Measurements from ENCODE around the gene NIF3L1.

Gene NIF3L1

DNA sequence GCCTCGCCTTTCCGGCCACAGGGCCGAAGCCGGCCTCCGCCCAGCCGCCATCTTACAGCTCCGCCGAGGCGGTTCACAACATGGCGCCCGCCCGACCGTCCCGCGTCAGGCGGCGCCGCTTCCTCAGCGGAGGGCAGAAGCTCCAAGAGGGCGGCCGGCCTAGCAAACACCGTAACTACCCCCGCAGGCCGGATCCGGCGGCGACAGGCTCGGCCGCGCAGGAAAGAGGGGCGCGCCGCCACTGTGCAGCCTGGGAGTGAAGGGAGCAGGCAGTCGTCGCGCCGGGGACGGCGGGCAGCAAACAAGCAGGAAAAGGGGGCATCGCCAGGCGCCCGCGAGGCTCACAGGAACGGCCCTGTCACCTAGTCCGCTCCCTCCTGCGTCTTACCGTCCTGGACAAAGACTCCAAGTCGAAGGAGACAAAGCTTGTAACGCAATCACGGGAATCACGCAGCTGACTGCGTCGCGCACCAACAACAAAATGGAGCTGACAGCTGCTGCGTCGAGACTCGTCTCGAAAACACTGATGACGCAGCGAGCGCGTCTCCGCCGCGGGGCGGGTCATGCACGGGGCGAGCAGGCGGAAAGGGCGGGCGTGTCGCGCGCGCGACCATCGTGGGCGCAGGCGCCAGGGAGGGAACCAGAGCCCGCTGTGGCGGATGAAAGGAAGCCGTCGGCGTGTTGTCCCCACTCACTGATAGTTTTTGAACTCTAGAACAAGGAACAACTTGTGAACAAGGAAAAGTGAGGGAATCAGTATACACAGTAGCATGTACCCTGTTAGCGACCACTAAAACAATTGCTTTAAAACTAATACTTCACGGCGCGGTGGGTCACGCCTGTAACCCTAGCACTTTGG is 24.8 kb upstream of the NIF3L1 start, which contains the start of gene CLK1:
Gene CLK1, minus strand, starts transcription at position 483 of the 859 bp plus-strand sequence. CDS start 2,796 bp downstream, outside the sequence.
- peaks cover 11% of the 10 kb centered on the region for H3F3A ChIP-seq (ENCODE audit: insufficient read depth, low read length)
- TF ChIP-seq, protein P1, sequence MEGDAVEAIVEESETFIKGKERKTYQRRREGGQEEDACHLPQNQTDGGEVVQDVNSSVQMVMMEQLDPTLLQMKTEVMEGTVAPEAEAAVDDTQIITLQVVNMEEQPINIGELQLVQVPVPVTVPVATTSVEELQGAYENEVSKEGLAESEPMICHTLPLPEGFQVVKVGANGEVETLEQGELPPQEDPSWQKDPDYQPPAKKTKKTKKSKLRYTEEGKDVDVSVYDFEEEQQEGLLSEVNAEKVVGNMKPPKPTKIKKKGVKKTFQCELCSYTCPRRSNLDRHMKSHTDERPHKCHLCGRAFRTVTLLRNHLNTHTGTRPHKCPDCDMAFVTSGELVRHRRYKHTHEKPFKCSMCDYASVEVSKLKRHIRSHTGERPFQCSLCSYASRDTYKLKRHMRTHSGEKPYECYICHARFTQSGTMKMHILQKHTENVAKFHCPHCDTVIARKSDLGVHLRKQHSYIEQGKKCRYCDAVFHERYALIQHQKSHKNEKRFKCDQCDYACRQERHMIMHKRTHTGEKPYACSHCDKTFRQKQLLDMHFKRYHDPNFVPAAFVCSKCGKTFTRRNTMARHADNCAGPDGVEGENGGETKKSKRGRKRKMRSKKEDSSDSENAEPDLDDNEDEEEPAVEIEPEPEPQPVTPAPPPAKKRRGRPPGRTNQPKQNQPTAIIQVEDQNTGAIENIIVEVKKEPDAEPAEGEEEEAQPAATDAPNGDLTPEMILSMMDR (IDR thresholded peaks at IDR 0.05; ENCODE audit: low read length), result no peak
- no peak for TF ChIP-seq EZH2 (optimal IDR thresholded peaks at IDR 0.05; ENCODE audit: low read depth, low read length)
- TF ChIP-seq EZH2phosphoT487 (IDR thresholded peaks at IDR 0.05; ENCODE audit: low read length), result no peak
- H3K9ac ChIP-seq (ENCODE audit: low read length), result peak within 1 kb of the TSS; percentile 99
- no peaks in the 10 kb centered on the region for H3K9me3 ChIP-seq (replicated peaks; ENCODE audit: insufficient read depth, low read length)
- peak within 1 kb of the TSS; percentile 97 for H3K27ac ChIP-seq (ENCODE audit: low read length)
- no peaks in the 10 kb centered on the region for H3K9me2 ChIP-seq (replicated peaks; ENCODE audit: insufficient read depth, low read length)
- no peaks in the 10 kb centered on the region for H3K27me3 ChIP-seq (replicated peaks; ENCODE audit: insufficient read depth, low read length)
- peak; percentile 97 for DNase-seq
- H4K20me1 ChIP-seq (ENCODE audit: insufficient read depth, low read length), result peaks cover 37% of the 10 kb centered on the region
- peak within 1 kb of the TSS; percentile 91 for H3K4me2 ChIP-seq (ENCODE audit: low read depth, low read length)
- peaks cover 16% of the 10 kb centered on the region for H3K4me1 ChIP-seq (ENCODE audit: low read length)
- peak within 1 kb of the TSS; percentile 88 for H2AFZ ChIP-seq (ENCODE audit: low read length)
- H3K4me3 ChIP-seq (ENCODE audit: low read length), result peak within 1 kb of the TSS; percentile 87
- H3K79me2 ChIP-seq (ENCODE audit: low read length), result peaks cover 52% of the 10 kb centered on the region
- H3K36me3 ChIP-seq (replicated peaks; ENCODE audit: insufficient read depth, low read length), result peaks cover 23% of the 10 kb centered on the region; the same call in 1 of the 2 replicates

DNA sequence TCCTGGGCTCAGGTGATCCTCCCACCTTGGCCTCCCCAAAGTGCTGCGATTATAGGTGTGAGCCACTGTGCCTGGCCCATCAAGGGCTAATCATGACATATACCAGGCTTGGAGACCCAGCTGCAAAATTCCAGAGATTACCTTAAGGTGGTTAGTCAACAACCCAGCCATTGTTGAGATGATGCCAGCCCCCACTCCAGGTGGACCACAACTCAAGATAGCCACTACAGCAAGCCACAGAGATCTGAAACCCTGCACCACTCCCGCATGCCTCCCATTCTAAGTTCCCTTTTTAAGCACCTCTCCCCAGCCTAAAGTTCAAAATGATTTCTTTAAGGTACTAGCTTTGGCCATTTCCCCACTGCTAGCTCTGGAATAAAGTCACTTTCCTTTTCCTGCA is 20.2 kb upstream of the NIF3L1 start:
- H3K27me3 ChIP-seq (replicated peaks; ENCODE audit: insufficient read depth, low read length), result no peaks in the 10 kb centered on the region
- H3K4me2 ChIP-seq (ENCODE audit: low read depth, low read length), result no peak overlapping the region
- H3K36me3 ChIP-seq (replicated peaks; ENCODE audit: insufficient read depth, low read length), result no peaks in the 10 kb centered on the region; the same call in 1 of the 2 replicates
- H3K27ac ChIP-seq (ENCODE audit: low read length), result no peak overlapping the region
- peaks cover 6% of the 10 kb centered on the region for H3K79me2 ChIP-seq (ENCODE audit: low read length)
- H3K4me3 ChIP-seq (ENCODE audit: low read length), result no peak overlapping the region
- TF ChIP-seq, protein P1 (IDR thresholded peaks at IDR 0.05; ENCODE audit: low read length), result no peak
- 0 out of 2 replicates have a peak, but pooled peaks cover 8% of the 10 kb centered on the region for H3K4me1 ChIP-seq (ENCODE audit: low read length)
- H2AFZ ChIP-seq (ENCODE audit: low read length), result no peak overlapping the region
- H3K9ac ChIP-seq (ENCODE audit: low read length), result no peak overlapping the region
- DNase-seq, result no peak
- H3K9me3 ChIP-seq (replicated peaks; ENCODE audit: insufficient read depth, low read length), result no peaks in the 10 kb centered on the region
- H3F3A ChIP-seq (ENCODE audit: insufficient read depth, low read length), result peaks cover 9% of the 10 kb centered on the region
- no peaks in the 10 kb centered on the region for H3K9me2 ChIP-seq (replicated peaks; ENCODE audit: insufficient read depth, low read length)
- H4K20me1 ChIP-seq (ENCODE audit: insufficient read depth, low read length), result no peaks in the 10 kb centered on the region

DNA sequence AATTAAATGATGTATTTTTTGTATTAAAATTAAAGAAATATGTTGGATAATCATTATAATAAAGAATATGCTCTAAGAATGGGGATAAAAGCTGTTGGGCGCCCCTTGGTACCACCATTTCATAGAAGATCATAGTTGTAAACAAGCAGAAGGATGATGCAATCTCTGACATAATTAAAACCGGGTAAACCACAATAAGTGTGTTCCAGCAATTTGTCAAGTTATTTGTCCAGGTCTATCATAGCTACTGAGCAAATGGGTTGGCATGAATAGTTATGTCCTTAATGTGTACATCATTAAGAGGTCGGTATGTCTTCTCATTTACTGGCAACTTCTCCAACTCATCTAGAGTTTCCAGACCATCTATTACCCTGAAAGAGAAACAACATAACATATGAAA is 18.0 kb upstream of the NIF3L1 start:
- no peaks in the 10 kb centered on the region; the same call in 1 of the 2 replicates for H3K36me3 ChIP-seq (replicated peaks; ENCODE audit: insufficient read depth, low read length)
- no peak overlapping the region for H3K27ac ChIP-seq (ENCODE audit: low read length)
- no peaks in the 10 kb centered on the region for H3K9me2 ChIP-seq (replicated peaks; ENCODE audit: insufficient read depth, low read length)
- 0 out of 2 replicates have a peak, but pooled peaks cover 5% of the 10 kb centered on the region for H3K4me1 ChIP-seq (ENCODE audit: low read length)
- no peaks in the 10 kb centered on the region for H3K79me2 ChIP-seq (ENCODE audit: low read length)
- no peaks in the 10 kb centered on the region for H3F3A ChIP-seq (ENCODE audit: insufficient read depth, low read length)
- no peaks in the 10 kb centered on the region for H4K20me1 ChIP-seq (ENCODE audit: insufficient read depth, low read length)
- DNase-seq, result no peak
- H3K4me2 ChIP-seq (ENCODE audit: low read depth, low read length), result no peak overlapping the region
- no peak for TF ChIP-seq EZH2 (optimal IDR thresholded peaks at IDR 0.05; ENCODE audit: low read depth, low read length)
- TF ChIP-seq EZH2phosphoT487 (IDR thresholded peaks at IDR 0.05; ENCODE audit: low read length), result no peak
- TF ChIP-seq, protein P1 (IDR thresholded peaks at IDR 0.05; ENCODE audit: low read length), result no peak
- no peak overlapping the region for H3K4me3 ChIP-seq (ENCODE audit: low read length)
- no peaks in the 10 kb centered on the region for H3K27me3 ChIP-seq (replicated peaks; ENCODE audit: insufficient read depth, low read length)
- no peak overlapping the region for H3K9ac ChIP-seq (ENCODE audit: low read length)
- H3K9me3 ChIP-seq (replicated peaks; ENCODE audit: insufficient read depth, low read length), result no peaks in the 10 kb centered on the region
- no peak overlapping the region for H2AFZ ChIP-seq (ENCODE audit: low read length)
